HEK293T (cell line): Measurements from ENCODE around the gene APOL2.

ENCODE experiments used
- CTCF ChIA-PET: fragments of 350-600 bp; formaldehyde crosslinking; extraction: SDS; loops from one replicate; lab custom pipeline; 2021; ENCODE audit warnings: antibody characterized with exemption, inconsistent platforms; lab: Yijun Ruan, JAX
- POLR2A ChIA-PET: fragments of 350-600 bp; formaldehyde crosslinking; extraction: SDS; loops from one replicate; lab custom pipeline; 2020; ENCODE audit warnings: antibody characterized with exemption, inconsistent platforms; lab: Yijun Ruan, JAX
- DNase-seq: peaks from one replicate; pipeline ENCODE4 v3.0.0; 2012; ENCODE audit warnings: mixed read lengths; ENCODE audit errors: extremely low spot score
- ARNT ChIP-seq: fragments of 450-650 bp; IDR thresholded peaks from 2 replicates; pipeline ENCODE4 v1.6.1; 2017; ENCODE audit warnings: mild to moderate bottlenecking
- BHLHE40 ChIP-seq: fragments of 450-650 bp; IDR thresholded peaks from 2 replicates; pipeline ENCODE4 v1.6.1; 2016; ENCODE audit warnings: mild to moderate bottlenecking, moderate library complexity, borderline replicate concordance
- CTBP1 ChIP-seq: fragments of 450-650 bp; IDR thresholded peaks from 2 replicates; pipeline ENCODE4 v1.6.1; 2016; ENCODE audit warnings: borderline replicate concordance
- ELF4 ChIP-seq: fragments of 450-650 bp; IDR thresholded peaks from 2 replicates; pipeline ENCODE4 v1.6.1; 2017; ENCODE audit warnings: antibody characterized with exemption
- FOXA1 ChIP-seq: fragments of 450-650 bp; IDR thresholded peaks from 2 replicates; pipeline ENCODE4 v1.6.1; 2016; ENCODE audit warnings: mild to moderate bottlenecking
- FOXK2 ChIP-seq: fragments of 450-650 bp; IDR thresholded peaks from 2 replicates; pipeline ENCODE4 v1.6.1; 2016; ENCODE audit warnings: mild to moderate bottlenecking
- FOXM1 ChIP-seq: fragments of 450-650 bp; IDR thresholded peaks from 2 replicates; pipeline ENCODE4 v1.6.1; 2017; ENCODE audit warnings: mild to moderate bottlenecking, borderline replicate concordance
- HDGF ChIP-seq: fragments of 450-650 bp; IDR thresholded peaks from 2 replicates; pipeline ENCODE4 v1.6.1; 2017; ENCODE audit warnings: antibody characterized with exemption, borderline replicate concordance
- L3MBTL2 ChIP-seq: fragments of 450-650 bp; conservative IDR thresholded peaks from 2 replicates; pipeline ENCODE4 v1.6.1; 2016; ENCODE audit warnings: mild to moderate bottlenecking
- LEF1 ChIP-seq: fragments of 450-650 bp; IDR thresholded peaks from 2 replicates; pipeline ENCODE4 v1.6.1; 2017; ENCODE audit warnings: mild to moderate bottlenecking, borderline replicate concordance
- NFRKB ChIP-seq: fragments of 450-650 bp; IDR thresholded peaks from 2 replicates; pipeline ENCODE4 v1.6.1; 2016; ENCODE audit warnings: mild to moderate bottlenecking, moderate library complexity
- PKNOX1 ChIP-seq: fragments of 450-650 bp; IDR thresholded peaks from 2 replicates; pipeline ENCODE4 v1.6.1; 2016
- SP1 ChIP-seq: fragments of 450-650 bp; IDR thresholded peaks from 2 replicates; pipeline ENCODE4 v1.6.1; 2017
- SUZ12 ChIP-seq: fragments of 450-650 bp; IDR thresholded peaks from 2 replicates; pipeline ENCODE4 v1.6.1; 2016; ENCODE audit warnings: mild to moderate bottlenecking
- TARDBP ChIP-seq: fragments of 450-650 bp; IDR thresholded peaks from 2 replicates; pipeline ENCODE4 v1.6.1; 2016
- ZNF384 ChIP-seq: fragments of 450-650 bp; IDR thresholded peaks from 2 replicates; pipeline ENCODE4 v1.6.1; 2016

Gene APOL2, protein sequence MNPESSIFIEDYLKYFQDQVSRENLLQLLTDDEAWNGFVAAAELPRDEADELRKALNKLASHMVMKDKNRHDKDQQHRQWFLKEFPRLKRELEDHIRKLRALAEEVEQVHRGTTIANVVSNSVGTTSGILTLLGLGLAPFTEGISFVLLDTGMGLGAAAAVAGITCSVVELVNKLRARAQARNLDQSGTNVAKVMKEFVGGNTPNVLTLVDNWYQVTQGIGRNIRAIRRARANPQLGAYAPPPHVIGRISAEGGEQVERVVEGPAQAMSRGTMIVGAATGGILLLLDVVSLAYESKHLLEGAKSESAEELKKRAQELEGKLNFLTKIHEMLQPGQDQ

DNA sequence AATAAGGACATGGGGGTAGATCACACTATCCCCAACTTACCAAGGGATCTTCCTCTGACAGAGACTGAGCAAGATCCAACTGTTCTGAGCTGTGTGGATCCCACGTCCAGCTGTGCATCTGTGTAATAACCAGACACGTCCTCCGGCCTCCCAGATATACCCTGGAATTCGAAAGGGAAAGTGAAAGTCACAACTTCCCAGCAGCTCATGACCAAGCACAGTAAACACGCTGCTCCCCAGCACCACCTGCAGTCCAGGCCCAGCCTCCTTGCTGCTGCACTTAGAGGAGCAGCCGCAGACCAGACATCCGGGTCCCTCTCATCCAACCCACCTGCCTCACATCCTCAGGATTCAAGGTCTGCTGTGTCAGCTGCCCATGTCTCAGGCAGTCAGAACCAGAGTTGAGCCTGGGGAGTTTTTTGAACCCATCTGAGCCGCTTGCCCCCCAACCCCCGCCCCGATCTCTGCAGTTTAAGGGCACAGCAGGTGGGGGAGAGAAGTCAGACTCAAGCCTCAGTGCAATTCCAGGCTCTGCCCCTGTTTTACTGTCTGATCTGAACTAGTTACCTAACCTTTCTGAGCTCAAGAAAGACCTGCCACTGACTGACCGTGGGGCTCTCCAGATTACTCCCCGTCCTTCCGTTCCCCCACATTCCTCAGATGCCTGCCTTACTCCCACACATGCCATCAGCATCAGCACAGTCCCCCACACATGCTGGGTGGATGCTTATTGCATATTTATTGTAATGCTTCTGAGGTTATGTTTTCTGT lies at the start of gene APOL2:
APOL2 (minus strand) TSS at position 127 of the 771 bp plus-strand sequence. CDS start 6,365 bp downstream, outside the sequence.
- CTCF ChIA-PET = interaction anchor here (0.6 to 1.4 kb wide), 9 partner anchors 11 to 165 kb away, joined by 3 to 10 read pairs (median 3); partner anchors contain the start of genes APOL1 and APOL4
- POLR2A ChIA-PET = interaction anchor here (0.6 to 2.0 kb wide), 19 partner anchors 10 to 619 kb away, joined by 3 to 13 read pairs (median 3); partner anchors contain the start of genes APOL1 and TXN2
- TF ChIP-seq FOXM1 = peak; percentile 45; the same call in 1 of the 2 replicates
- no peak for TF ChIP-seq CTBP1
- TF ChIP-seq L3MBTL2 = peak; percentile 64
- TF ChIP-seq ELF4 = no peak
- TF ChIP-seq FOXK2 = peak; percentile 85
- DNase-seq = peak; percentile 94

DNA sequence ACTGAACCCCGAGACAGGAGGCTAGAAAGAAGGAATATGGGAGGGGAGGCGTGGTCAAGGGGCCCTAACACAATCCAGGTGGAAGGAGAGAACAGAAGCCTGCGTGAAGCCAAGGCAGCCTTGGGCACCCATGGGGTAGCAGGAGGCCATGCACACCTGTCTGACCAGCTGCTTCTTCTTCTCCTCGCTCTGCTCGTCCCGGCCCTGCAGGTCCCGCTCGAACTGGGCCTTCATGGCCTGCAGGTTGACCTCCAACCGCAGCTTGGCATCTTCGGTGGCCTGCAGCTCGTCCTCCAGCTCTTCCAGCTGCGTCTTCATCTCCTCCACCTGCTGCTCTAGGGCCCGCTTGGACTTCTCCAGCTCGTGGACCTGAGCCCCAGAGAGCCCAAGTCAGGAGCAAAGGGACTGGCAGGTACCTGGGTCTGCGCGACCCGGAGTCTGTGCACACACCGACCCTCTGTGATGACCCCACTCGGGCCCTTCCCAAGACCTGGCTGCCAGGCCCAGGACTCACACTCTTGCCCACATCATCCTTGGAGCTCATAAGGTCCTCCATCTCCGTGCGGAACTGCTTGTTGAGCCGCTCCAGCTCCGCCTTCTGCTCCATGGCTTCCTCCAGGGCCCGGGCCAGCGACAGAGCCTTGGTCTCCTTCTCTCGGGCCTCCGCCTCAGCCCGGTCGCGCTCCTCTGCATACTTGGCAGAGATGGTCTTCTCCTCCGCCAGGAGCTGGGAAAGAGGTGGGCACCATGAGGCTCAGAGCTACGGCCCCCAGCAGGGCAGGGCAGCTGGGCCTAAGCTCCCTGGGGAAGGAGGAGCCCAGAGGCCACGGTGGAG lies 49.5 kb upstream of the APOL2 start:
- ChIA-PET CTCF (interaction anchor here (0.6 to 2.2 kb wide), 3 partner anchors 11 to 222 kb away, joined by 3 to 7 read pairs (median 3); partner anchors contain the start of gene APOL2), POLR2A (no interaction called here)
- DNase-seq = no peak
- TF ChIP-seq NFRKB (no peak), FOXK2 (no peak), HDGF (no peak), ZNF384 (no peak), SP1 (no peak), ARNT (no peak), TARDBP (no peak), FOXM1 (no peak), FOXA1 (no peak), BHLHE40 (no peak), CTBP1 (no peak), LEF1 (no peak)

DNA sequence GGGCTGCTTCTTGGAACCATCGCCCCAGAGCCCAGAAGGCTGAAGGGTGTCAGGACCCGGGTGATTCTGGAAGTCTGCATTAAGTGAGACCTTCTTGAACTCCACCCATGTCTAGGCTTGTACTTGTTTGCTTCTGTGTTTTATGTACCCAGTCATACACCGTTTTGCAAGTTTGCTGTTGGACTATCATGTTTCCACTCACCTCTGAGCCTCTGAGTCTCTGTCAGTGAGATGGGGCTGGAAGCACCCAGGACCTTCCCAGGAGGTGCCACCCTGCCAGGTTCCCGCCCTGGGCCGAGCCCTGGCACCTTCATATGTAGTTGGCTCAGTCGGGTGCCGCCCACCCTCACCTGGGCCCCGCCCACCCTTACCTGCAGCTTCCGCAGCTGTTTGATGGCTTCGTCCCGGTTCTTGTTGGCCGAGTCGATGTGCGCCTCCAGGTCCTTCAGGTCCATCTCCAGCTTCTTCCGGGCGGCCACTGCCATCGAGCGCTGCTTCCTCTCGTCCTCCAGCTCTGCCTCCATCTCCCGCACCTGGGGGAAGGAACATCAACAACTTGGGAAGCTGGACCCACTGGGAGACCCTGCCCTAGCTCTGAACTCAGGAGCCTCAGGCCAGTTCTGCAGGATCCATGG lies 48.7 kb upstream of the APOL2 start:
- no peak for DNase-seq
- ChIA-PET CTCF (interaction anchor here (2.2 kb wide), 1 partner anchor 49 kb away, joined by 7 read pairs; the partner anchor contains the start of gene APOL2), POLR2A (no interaction called here)
- TF ChIP-seq LEF1 = no peak
- no peak for TF ChIP-seq FOXM1
- no peak for TF ChIP-seq SUZ12
- TF ChIP-seq FOXK2 = no peak
- TF ChIP-seq NFRKB = no peak
- TF ChIP-seq PKNOX1 = no peak
- TF ChIP-seq CTBP1 = no peak
- no peak for TF ChIP-seq ELF4
- no peak for TF ChIP-seq FOXA1
- TF ChIP-seq ZNF384 = no peak

GRCh38 chr22:36286096-36286957 lies 47.0 kb upstream of the APOL2 start:
- TF ChIP-seq HDGF (0 out of 2 replicates have a peak, but pooled peaks have one; percentile 29), SP1 (no peak)
- peak; percentile 96 for DNase-seq
- ChIA-PET CTCF (interaction anchor here (0.6 to 2.9 kb wide), 13 partner anchors 9 to 221 kb away, joined by 3 to 8 read pairs (median 4); partner anchors contain the start of gene APOL2), POLR2A (interaction anchor here (1.0 to 1.3 kb wide), 4 partner anchors 11 to 195 kb away, joined by 3 to 10 read pairs (median 3); partner anchors contain the start of genes APOL2 and TXN2)

GRCh38 chr22:36285545-36285944 lies 46.2 kb upstream of the APOL2 start:
- CTCF ChIA-PET = interaction anchor here (0.6 to 2.9 kb wide), 6 partner anchors 8 to 220 kb away, joined by 3 to 8 read pairs (median 4); no protein-coding TSS in a partner anchor

More at GRCh38 chr22:36285545-36285944, 46.2 kb upstream of the APOL2 start:
- TF ChIP-seq LEF1 (no peak), ARNT (no peak), FOXM1 (no peak), ELF4 (no peak), NFRKB (no peak), L3MBTL2 (no peak), TARDBP (no peak), FOXK2 (no peak), FOXA1 (no peak), SP1 (no peak), CTBP1 (no peak), SUZ12 (no peak), PKNOX1 (no peak), ZNF384 (no peak), BHLHE40 (no peak), HDGF (no peak)
- no peak for DNase-seq
- POLR2A ChIA-PET = interaction anchor here (1.3 kb wide), 1 partner anchor 90 kb away, joined by 3 read pairs; no protein-coding TSS in a partner anchor
